GM18498 (cell line): ENCODE results near the gene NFASC.

Source experiments
- ATAC-seq: cut with Tn5 transposase; IDR thresholded peaks from one replicate; pipeline ENCODE4 v1.9.1; 2021; ENCODE audit warnings: mild to moderate bottlenecking, moderate library complexity; ENCODE audit not compliant: unreplicated experiment

The NFASC gene

GRCh38 chr1:204977318-204977717 is 106.7 kb downstream of the NFASC start:
- ATAC-seq: no peak

- no peak for ATAC-seq
Measured at GRCh38 chr1:204978782-204979181, 108.1 kb downstream of the NFASC start.

- no peak for ATAC-seq
Measured at GRCh38 chr1:204979306-204979705, 108.6 kb downstream of the NFASC start.

DNA sequence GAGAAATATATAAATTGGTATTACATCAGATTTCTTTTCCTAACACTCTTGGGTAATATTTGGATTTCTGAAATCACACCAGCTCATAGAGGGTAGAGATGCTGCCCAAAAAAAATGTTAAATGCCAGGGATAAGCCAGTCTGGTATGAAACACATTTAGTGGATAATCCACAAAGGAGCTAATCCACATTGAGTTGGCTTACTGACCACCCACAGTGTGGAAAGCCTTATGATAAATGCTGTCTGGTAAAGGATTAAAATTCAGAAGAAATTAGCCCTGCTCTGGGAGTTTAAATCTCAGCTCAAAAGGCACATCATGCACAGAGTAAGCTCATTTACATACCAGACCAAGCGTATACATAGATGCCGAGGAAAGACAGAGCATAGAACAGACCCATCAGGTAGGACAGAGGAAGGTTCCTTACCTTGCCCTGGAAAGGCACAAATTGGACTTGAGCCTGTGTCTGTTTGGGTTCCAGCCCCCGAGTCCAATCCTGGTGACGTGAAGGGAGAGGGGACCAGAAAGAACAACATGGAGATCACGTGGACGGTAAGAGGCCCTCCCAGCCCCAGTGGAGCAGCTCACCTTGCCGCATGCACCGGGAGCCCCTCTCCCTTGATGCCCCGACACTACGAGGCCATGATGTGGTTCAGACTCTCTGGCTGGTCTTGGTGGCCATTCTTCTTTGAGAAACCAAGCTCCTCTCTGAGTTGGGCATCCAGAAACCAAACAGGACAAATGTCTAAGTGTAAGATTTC is 109.4 kb downstream of the NFASC start:
- no peak for ATAC-seq

DNA sequence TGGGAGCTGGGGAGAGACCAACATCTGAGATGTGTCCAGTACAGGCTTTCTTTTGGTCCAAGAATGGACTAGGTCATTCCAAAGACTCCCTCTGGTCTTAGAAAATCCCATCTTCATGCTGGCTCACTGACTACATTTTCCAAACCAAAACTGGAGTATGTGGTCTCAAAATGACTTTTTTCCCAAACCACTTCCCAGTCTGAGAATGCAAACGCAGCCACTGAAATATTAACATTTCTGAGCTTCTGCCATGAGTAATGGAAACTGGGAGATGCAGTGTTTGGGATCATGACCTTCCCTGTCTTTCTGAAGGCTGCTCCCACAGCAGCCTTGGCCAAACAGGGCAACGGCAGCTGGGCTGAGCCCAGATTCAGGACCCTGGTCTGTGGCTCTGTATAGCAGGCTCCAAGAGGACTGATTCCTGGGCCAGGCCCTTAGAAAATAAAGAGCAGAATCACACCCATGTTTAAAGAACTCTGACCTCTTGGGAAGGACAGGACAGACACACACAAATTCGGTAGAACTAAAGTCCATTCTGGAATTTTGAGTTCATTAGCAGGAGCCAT is 110.3 kb downstream of the NFASC start:
- ATAC-seq: no peak

GRCh38 chr1:204983136-204983535 is 112.5 kb downstream of the NFASC start:
- ATAC-seq: no peak

- ATAC-seq: no peak
Measured at GRCh38 chr1:204983881-204984280, 113.2 kb downstream of the NFASC start.

GRCh38 chr1:204984499-204984898 is 113.8 kb downstream of the NFASC start:
- no peak for ATAC-seq

DNA sequence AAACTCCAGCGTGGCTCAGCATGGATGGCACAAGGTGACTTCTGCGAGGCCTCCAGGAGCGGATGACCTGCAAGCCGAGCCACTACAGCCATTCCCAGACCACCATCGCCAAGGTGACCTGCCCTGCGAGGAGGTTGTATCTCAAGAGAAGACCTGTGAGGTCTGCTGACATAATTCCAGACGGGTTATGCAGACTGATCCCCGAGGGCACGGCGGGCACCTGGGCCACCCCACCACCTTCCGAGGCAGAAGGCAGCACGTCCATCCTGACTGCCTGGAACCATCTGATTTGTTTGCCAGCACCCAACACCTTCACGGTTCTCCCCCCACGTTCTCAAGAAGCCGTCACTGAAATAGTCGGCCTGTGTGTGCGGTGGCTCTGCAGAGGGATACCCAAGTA is 115.5 kb downstream of the NFASC start:
- ATAC-seq: no peak

DNA sequence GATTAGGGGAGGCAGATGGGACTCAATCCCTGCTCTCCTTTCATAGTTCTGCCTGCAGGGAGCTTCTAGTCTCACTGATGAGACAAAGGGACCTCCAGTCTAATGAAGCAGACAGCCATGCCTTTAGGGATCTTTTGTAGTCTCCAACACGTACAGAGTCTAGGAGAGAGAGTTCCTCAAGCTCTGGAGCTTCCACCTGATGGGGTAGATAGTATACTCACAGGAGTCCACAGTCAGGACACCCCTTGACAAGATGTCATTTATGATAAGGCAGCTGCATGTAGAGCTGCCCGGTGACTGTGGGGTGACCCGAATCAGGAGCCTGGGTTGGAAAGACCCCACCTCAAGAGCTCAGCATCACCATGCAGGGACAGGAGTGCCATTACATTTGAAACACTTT is 117.0 kb downstream of the NFASC start:
- ATAC-seq: no peak

GRCh38 chr1:204988196-204988595 is 117.5 kb downstream of the NFASC start:
- no peak for ATAC-seq

- ATAC-seq: no peak
Measured at GRCh38 chr1:204989266-204990058, 118.8 kb downstream of the NFASC start.

- no peak for ATAC-seq
Measured at GRCh38 chr1:204990059-204990664, 119.5 kb downstream of the NFASC start.

DNA sequence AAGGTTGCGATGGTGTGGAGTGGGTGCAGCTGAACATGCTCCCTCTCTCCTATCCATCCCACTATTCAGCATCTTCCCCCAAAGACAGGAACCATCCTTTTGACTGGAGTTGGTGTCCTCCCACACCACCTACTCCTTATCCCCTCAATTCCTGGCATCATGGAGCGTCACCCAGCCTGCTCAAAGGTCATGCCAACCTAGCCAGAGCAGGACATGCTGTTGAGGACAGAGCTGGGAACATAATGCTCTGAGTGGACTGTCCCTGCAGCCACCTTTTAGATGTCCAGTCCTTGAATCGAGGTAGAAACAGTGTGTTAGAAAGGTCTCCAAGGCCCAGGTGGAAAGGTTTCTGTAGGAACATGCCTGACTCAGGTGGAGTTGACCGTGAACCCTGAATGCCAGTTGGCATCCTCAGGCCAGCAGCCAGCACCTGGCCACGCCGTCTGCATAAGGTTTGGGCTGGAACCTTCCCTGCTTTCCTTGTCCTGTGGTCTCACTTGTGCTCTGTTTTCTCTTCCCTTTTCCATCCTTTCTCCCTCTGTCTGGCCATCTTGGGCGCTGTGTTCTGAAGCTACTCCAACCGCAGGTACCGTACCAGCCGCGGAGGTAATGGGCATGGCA is 120.2 kb downstream of the NFASC start:
- no peak for ATAC-seq

DNA sequence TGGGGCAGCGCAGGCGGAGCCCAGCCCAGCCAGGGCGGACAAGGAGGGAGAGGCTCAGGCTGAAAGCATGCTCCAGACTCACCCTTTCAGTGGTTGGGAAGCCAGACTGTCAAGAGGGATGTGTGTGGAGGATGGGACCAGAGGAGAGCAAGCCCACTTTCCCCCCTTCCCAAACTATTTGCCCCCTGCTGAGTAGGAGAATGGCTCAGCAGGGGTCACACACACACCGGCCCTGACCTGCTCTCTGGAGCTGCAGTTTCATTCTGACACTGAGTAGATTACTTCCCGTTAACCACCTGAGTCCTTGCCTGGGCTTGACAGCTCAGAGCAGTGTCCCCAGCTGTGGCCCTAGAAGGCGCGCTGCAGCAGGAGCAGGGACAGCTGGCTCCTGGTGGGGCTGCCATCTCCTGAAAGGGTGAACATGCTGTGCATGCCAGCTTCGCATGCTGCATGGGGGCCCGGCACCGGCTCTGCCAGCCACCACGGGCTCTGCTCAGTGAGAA is 120.7 kb downstream of the NFASC start:
- no peak for ATAC-seq

DNA sequence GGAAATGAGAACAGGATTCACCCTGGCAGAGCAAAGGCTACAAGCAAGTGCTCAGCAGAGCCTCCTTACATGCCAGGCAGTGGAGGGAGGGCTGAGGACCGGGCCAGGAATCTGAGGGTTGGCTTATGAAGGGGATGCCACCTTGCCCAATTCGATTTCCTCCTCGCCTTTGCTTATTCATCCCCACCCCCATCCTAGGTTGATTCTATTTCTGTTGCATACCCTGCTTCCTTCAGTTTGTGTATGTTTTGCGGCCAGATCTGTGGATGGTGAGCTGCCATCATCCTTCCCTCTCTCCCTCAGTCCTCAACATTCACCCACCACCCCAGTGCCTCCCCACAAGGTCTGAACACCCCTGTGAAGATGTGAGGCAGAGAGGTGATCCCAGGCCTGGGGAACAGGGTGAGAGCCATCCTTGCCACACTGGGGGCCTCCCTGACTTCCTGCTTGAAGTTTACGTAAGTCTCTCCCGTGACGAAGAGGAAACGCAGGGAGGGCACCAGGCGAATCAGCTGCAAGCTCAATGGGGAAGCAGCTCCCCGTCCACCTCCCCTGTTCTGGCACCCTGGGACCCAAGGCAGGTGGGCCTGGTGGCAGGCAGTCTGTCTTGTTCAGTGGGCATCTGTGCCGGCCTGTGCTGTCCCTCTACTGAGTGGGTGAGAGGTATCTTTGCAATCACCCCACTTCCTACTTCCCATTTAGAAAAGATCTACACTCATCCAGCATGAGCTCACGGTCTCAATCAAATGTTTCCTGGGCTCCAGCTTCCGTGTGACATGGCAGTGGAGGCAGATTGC is 121.7 kb downstream of the NFASC start:
- no peak for ATAC-seq

DNA sequence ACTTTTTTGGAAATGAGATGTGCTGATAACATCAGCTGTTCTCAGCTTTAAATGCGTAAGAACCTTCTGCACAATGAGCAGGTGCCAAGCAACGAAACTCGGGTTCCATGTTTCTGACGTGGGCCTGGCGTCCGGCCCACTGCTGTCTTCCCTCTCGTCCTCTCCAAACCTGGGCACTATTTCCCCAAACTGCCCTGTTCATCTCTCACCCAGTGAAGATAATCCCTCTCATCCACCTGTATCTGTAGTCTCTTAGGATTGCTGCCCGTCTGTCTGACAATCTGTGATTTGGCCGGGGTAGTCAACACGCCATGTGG is 122.3 kb downstream of the NFASC start:
- ATAC-seq: no peak

GRCh38 chr1:204994086-204994862 is 123.6 kb downstream of the NFASC start:
- no peak for ATAC-seq

DNA sequence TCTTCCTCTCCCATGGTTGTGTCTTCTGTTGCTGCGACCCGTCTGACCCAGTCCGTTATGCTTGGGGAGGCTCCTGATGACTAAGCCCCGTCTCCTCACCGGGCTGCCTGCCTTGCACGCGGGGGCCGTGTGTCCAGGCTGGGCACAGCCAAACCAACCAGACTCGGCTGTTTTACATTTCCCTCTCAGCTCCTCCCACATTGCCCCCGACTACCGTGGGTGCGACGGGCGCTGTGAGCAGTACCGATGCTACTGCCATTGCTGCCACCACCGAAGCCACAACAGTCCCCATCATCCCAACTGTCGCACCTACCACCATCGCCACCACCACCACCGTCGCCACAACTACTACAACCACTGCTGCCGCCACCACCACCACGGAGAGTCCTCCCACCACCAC is 126.3 kb downstream of the NFASC start:
- no peak for ATAC-seq
